NCI-H226 (cell line): Measurements from ENCODE around the gene SRC.

Experiments used
- DNase-seq: peaks from one replicate; pipeline ENCODE4 v3.0.0-alpha.2; 2015

Gene SRC

DNA sequence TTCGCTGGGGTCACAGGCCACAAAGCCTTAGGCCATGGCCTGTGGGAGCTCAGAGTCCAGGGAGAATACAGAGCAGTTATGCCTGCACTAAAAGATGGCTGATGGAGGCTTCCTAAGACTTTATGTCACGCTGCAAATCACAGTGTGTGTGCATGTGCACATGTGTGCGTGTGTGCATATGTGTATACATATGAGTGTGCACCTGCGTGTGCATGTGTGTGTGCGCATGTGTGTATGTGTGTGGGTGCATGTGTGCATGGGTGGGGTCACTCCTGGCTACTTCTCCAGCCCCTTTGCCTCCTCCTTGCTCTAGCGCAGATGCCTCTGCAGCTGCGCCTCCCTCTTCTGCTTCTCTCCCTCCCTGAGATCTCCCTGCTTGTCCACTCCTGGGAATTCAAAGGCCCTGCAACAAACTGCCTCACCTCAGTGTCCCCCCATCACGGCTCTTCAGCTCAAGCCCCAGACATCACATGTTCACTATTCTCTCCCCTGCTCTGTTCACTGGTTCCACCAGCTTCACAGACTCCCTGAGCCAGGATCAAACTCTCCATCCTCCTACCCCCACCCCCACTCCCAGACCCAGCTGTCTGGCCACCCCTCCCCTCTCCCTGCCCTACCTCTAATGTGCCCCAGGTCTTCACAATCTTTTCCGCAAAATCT, 90.7 kb downstream of the SRC start:
- no peak for DNase-seq

DNA sequence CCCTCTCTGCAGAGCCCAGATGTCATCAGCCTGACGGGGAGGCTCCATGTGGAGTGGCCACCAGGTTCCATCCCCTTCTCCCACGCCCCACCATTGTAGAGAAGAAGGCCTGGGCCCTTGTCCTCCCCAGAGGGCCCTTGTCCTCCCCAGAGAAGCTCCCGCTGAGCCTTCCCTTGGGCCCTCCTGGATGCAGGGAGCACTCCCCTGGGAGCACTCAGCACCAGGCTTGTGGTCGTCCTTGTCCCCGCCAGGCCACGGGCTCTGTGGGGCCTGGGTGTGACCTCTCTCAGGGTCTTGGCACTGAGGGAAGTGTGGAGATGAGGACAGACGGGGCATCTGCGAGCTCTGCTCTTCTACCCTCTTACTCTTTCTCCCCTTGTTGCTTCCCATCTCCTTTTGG, 91.7 kb downstream of the SRC start:
- DNase-seq = no peak

DNA sequence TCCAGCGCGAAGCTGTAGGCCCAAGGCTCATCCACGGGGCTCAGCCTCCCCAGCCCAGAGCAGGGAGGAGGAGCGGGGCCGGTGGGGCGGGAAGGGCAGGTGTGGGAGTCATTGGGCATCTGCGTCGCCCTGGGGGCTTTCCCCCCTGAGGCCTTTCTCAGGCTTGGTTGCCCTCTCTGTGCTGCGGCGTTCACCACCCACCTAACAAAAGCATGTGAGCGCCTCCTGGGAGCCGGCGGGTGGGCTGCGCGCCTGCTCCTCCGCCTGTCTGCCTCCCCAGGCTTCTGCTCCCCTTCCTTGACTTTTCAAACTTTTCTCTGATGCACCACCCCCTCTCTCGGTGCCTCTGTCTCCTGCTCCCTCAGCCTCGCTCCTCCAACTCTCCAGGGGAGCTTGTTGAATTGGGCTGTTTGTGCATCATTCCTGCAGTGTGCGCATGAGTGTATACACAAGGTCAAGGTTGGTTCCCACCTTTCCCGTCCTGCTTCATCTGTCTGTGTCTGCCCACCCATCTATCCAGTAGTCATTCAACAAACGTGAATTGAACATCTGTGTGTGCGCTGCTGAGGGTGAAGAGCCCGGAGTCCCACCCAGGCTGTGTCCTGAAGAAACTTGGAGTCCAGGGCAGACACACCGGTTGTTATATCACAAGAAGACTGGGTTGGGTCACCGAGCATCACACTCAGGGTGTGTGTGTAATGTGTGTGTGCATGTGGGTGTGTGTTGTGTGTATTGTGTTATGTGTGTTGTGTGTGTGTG, 92.7 kb downstream of the SRC start:
- DNase-seq = no peak

GRCh38 chr20:37439223-37439933, 93.4 kb downstream of the SRC start:
- DNase-seq = no peak

DNA sequence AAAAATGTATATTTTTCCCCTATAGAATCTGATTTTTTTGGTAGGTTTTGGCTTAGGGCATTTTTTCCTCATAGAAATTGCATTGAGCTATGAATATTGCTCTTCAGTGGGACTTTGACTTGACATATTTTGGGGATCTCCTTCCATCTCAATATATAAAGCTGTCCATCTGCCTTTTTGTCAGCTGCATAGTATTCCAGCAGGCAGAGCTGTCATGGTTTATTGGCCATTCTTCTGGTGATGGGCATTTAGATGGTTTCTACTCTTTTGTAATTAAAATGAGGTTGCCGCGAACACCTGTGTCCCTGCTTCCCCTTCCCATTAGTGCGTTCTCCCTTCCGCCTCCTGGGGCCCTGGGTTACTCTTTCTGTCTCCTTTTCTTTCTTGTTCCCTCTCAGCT, 95.1 kb downstream of the SRC start:
- no peak for DNase-seq

DNA sequence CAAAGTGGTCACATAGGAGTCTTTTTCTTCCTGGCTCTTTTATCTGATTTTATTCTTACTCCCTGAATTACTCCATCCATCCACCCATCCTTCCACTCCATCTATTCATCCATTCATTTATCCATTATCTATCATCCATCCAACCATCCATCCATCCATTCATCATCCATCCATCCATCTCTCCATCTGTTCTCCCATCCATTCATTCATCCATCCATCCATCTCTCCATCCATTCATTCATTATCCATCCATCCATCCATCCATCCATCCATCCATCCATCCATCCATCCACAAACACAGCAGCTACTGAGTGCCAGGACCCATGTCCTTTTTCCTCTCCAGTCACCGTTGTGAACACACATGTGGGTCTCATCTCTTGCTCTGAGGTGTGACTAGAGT, 96.6 kb downstream of the SRC start:
- DNase-seq = no peak

DNA sequence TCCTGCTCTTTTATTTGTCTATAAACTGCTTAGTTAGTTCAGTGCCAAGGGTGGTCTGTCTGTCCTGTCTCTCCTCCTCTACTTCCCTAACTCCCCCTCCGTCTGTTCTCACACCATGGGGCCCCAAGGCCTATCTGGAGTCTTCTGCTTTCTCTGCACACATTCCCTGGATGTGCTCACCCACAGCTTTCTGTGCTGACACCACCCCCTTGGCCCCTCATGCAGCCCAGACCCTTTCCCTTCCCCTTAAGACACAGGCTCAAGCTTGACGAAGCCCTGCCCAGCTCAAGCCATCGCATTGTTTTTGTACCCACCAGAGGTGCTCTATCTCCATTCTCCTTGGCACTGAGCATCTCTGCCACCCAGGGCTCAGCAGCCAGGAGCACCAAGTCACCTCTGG, 97.0 kb downstream of the SRC start:
- DNase-seq = no peak

GRCh38 chr20:37443596-37443995, 97.7 kb downstream of the SRC start:
- no peak for DNase-seq

GRCh38 chr20:37445041-37445440, 99.1 kb downstream of the SRC start:
- no peak for DNase-seq

DNA sequence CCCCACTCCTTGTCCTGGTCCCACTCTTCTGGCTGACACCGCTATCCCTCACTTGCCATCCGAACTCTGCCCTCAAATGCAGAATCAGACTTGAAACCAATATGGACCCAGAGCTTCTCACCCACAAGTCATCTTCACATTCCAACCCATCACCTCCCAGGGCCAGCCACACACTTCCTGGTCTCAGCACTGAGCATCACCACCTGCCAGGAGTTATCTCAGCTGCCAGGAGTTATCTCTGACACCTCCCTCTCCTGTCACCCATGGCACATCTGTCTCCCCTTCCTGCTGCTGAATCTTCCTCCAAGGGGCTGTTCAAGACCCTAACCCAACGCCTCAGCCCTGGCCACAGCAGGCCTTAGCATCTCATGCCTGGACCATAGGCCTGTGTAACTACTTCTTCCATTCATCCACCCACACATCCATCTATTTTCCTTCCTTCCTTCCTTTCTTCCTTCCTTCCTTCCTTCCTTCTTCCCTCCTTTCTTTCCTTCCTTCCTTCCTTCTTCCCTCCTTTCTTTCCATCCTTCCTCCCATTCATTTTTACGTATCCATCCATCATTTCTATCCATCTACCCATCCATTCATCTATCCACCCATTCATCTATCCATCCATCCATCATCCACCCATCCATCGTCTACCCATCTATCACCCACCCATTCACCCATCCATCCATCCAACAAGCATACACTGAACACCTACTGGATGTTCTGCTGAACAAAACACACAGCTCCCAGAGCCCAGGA, 100.5 kb downstream of the SRC start:
- no peak for DNase-seq

GRCh38 chr20:37447688-37448087, 101.7 kb downstream of the SRC start:
- DNase-seq = no peak

GRCh38 chr20:37449276-37449675, 103.3 kb downstream of the SRC start:
- no peak for DNase-seq

- no peak for DNase-seq
Measured at GRCh38 chr20:37450344-37450743, 104.4 kb downstream of the SRC start.

DNA sequence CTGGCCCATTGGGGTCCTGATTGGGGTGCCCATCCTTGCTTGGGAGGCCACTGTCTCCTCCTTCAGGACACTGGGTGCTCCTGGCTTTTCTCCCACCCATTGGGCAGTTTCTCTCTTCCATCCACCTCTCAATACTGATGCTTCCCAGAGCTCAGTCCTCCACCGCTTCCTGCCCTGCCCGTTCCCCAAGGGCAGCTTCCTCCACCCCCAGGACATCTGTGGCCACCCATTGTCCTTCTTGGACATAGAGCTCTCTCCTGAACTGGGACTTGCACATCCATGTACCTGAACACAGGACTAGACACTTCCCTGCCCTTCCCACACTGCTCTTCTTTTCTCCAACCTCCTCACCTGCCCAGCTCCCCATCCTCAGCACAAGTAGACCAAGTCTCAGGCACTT, 105.7 kb downstream of the SRC start:
- no peak for DNase-seq

DNA sequence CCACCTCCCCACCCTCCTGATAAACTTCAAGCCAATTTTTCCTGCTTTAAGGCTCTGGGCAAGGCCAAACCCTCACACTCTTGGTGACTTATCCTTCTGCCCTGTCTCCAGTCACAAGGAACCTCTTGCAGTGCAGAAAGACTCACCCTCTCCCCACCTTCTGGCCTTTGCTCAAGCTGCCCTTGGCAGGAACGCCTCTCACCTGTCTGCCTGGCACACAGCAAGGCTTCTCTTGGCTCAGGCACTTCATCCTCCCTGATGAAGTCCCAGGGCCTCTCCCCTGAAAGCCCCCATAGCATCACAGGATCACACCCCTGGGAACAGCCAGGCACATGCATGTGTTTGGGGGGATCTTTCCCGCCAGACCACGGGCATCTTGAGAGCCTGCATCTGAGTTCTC, 106.3 kb downstream of the SRC start:
- no peak for DNase-seq

DNA sequence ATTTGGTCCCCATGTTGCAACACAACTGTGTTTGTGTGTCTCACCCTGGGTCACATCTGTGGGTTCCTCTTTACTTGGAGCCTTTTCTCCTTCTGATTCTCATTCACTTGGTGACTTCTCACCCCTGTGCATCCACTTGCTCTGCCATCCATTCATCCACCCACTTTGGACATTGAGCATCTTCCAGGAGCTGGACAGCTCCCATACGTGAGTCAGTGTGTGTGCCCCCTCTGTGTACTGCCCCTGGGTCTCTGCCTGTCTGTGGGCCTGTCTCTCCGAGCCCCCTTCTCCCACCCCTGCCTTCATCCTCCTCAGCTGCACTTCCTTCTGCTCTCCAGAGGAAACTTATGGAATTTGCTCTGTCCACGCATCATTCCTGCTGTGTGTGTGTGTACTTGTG, 107.3 kb downstream of the SRC start:
- DNase-seq = no peak

GRCh38 chr20:37453836-37454235, 107.9 kb downstream of the SRC start:
- DNase-seq = no peak

- no peak for DNase-seq
Measured at GRCh38 chr20:37454636-37455385, 108.9 kb downstream of the SRC start.
